Upper lobe of right lung (tissue), 1 donor: ENCODE data around the gene KRTAP5-9. TPM values are rescaled to one million over a fixed set of nuclear protein-coding genes. Genes with fewer than 3 reads are reported as not detected.

Source experiments
- ATAC-seq: fragments of 200-7000 bp; cut with Tn5 transposase; one replicate; pipeline ENCODE4 v1.9.1; 2020; ENCODE audit warnings: mild to moderate bottlenecking, moderate library complexity
- DNase-seq: peaks from one replicate; pipeline ENCODE4 v3.0.0-alpha.2; 2020
- H3K27ac ChIP-seq: fragments of 200-600 bp; one replicate; pipeline ENCODE4 v1.8.0; 2022
- H3K27me3 ChIP-seq: fragments of 200-600 bp; one replicate; pipeline ENCODE4 v1.8.0; 2022; ENCODE audit warnings: mild to moderate bottlenecking
- H3K36me3 ChIP-seq: fragments of 200-600 bp; one replicate; pipeline ENCODE4 v1.8.0; 2022
- H3K4me1 ChIP-seq: fragments of 200-600 bp; one replicate; pipeline ENCODE4 v1.8.0; 2022
- H3K4me3 ChIP-seq: fragments of 200-600 bp; one replicate; pipeline ENCODE4 v1.8.0; 2022; ENCODE audit warnings: mild to moderate bottlenecking
- H3K9me3 ChIP-seq: fragments of 200-600 bp; one replicate; pipeline ENCODE4 v1.8.0; 2022
- CTCF ChIP-seq: fragments of 200-600 bp; IDR thresholded peaks from one replicate; pipeline ENCODE4 v1.8.0; 2022; ENCODE audit warnings: antibody characterized with exemption
- intact Hi-C: fragments of 100-400 bp; cut with DNase I; formaldehyde crosslinking; loops from one replicate; pipeline ENCODE4 v1.11.0; 2022
- total RNA-seq: library from RNA; stranded (reverse); fragmentation: NEBNext Ultra II Directional; extraction: Animal tissue kit (Norgen Biotek cat#: 25700); gene quantifications from one replicate; pipeline ENCODE4 v1.2.1, GENCODE V29; 2021
- donor health status: DM: no; HTN: yes; CAD: no; lungs with severe emphysema.

Gene KRTAP5-9
- total RNA-seq, 1 donor from 2014 or later, result not detected

DNA sequence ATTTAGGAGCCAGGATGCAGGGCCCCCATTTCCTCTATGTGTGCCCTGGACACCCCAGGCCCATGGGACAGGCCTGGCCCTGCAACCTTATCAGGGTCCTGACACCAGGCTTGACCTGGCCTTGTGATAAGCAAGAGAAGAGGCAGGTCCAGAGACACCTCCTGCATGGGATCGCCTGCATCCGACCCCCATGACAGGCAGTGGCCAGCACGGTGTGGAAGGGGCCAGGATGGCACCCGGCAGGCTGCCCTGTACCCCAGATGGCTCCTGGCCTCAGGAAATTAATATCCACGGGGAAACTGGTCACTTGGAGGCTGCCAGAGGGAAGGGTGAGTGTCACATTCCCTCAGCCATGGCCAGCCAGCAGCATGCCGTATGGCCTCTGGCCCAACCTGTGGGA is 6.8 kb downstream of the KRTAP5-9 start:
- DNase-seq, result no peak
- intact Hi-C loops, result no loop called here
- H3K4me1 ChIP-seq, result no peaks in the 10 kb centered on the region
- H3K36me3 ChIP-seq, result no peaks in the 10 kb centered on the region
- H3K27me3 ChIP-seq, result no peaks in the 10 kb centered on the region
- H3K27ac ChIP-seq, result no peak overlapping the region
- no peak for TF ChIP-seq CTCF
- no peak overlapping the region for H3K4me3 ChIP-seq
- H3K9me3 ChIP-seq, result no peaks in the 10 kb centered on the region
- ATAC-seq, result no peak

- H3K36me3 ChIP-seq, result no peaks in the 10 kb centered on the region
- no peaks in the 10 kb centered on the region for H3K9me3 ChIP-seq
- H3K4me3 ChIP-seq, result no peak overlapping the region
- H3K27ac ChIP-seq, result no peak overlapping the region
- ATAC-seq (no peak), DNase-seq (no peak)
- intact Hi-C loops, result no loop called here
- H3K27me3 ChIP-seq, result no peaks in the 10 kb centered on the region
- TF ChIP-seq CTCF, result no peak
- H3K4me1 ChIP-seq, result no peaks in the 10 kb centered on the region
Observed at GRCh38 chr11:71555508-71555907, 7.3 kb downstream of the KRTAP5-9 start.

DNA sequence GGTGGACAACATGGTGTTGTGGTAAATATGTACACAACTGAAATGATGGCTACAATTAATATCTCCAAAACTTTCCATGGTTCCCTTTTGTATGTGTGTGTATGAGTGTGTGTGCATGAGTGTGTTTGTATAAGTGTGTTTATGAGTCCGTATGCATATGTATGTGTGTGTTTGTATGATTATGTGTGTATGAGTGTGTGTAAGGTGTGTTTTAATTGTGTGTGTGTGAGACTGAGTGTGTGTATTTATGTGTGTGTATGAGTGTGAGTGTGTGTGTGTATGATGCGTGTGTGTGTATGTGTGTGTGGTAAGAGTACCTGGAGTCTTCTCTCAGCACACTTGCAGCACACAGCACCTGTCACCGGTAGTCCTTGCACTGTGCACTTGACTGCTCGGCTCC is 7.8 kb downstream of the KRTAP5-9 start:
- Histone ChIP-seq H3K36me3 (no peaks in the 10 kb centered on the region), H3K9me3 (no peaks in the 10 kb centered on the region), H3K4me1 (no peaks in the 10 kb centered on the region), H3K4me3 (no peak overlapping the region), H3K27me3 (no peaks in the 10 kb centered on the region), H3K27ac (no peak overlapping the region)
- TF ChIP-seq CTCF, result no peak
- intact Hi-C loops, result no loop called here
- ATAC-seq (no peak), DNase-seq (no peak)

GRCh38 chr11:71557257-71557656 is 9.0 kb downstream of the KRTAP5-9 start:
- Histone ChIP-seq H3K27ac (no peak overlapping the region), H3K27me3 (no peaks in the 10 kb centered on the region), H3K9me3 (no peaks in the 10 kb centered on the region), H3K4me3 (no peak overlapping the region), H3K36me3 (no peaks in the 10 kb centered on the region), H3K4me1 (no peaks in the 10 kb centered on the region)
- no peak for TF ChIP-seq CTCF
- ATAC-seq (no peak), DNase-seq (no peak)
- intact Hi-C loops, result no loop called here

GRCh38 chr11:71558996-71559395 is 10.8 kb downstream of the KRTAP5-9 start:
- Histone ChIP-seq H3K27ac (no peak overlapping the region), H3K4me1 (no peaks in the 10 kb centered on the region), H3K9me3 (no peaks in the 10 kb centered on the region), H3K4me3 (no peak overlapping the region), H3K27me3 (peaks cover 1% of the 10 kb centered on the region), H3K36me3 (no peaks in the 10 kb centered on the region)
- intact Hi-C loops, result no loop called here
- no peak for ATAC-seq
- no peak for TF ChIP-seq CTCF
- no peak for DNase-seq

DNA sequence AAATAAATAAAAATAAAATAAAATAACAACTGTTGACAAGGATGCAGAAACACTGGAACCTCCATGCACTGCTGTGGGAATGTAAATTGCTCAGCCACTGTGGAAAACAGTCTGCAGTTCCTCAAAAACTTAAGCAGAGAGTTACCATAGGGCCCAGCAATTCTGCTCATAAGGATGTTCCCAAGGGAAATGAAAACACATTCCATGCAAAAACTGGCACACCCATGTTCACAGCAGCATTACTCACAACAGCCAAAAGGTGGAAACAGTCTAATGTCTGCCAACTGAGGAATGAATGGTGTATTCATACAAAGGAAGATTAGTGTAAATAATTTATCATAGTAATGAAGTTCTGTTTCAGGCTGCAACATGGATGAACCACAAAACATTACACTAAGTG is 13.9 kb downstream of the KRTAP5-9 start:
- Histone ChIP-seq H3K4me3 (no peak overlapping the region), H3K27me3 (peaks cover 4% of the 10 kb centered on the region), H3K27ac (no peak overlapping the region), H3K36me3 (no peaks in the 10 kb centered on the region), H3K4me1 (no peaks in the 10 kb centered on the region), H3K9me3 (no peaks in the 10 kb centered on the region)
- no peak for TF ChIP-seq CTCF
- DNase-seq (no peak), ATAC-seq (no peak)
- intact Hi-C loops, result no loop called here
